GM23248 (cell line): Measurements from ENCODE around the gene PRRX1.

ENCODE experiments used
- EZH2 ChIP-seq: fragments of 200-600 bp; sonication (generic); IDR thresholded peaks from 2 replicates; pipeline ENCODE4 v1.6.1; 2018; ENCODE audit warnings: antibody characterized with exemption, mild to moderate bottlenecking; ENCODE audit not compliant: insufficient read depth, poor library complexity, severe bottlenecking
- EZH2phosphoT487 ChIP-seq: fragments of 200-600 bp; sonication (generic); IDR thresholded peaks from 2 replicates; pipeline ENCODE4 v1.6.1; 2018; ENCODE audit warnings: antibody characterized with exemption, moderate library complexity, mild to moderate bottlenecking, low read depth; ENCODE audit not compliant: insufficient read depth

DNA sequence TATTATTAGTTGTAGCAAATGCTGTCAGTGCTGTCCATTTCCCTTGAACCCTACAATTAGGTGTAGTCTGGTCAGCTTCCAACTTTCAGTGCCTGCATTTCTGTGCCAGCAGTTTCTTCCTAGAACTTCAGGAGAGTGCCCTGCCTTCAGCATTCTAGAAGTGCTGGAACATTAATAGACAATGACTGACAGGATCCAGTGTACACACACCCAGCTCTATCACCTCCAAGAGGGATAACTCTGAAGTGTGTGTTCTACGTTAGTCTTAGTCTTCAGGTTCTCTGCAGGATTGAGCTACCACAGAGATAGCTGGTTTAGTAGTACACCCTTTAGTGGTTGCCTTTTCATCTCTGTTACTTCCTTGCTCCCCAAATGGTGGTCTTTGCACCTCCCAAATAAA lies 61.4 kb downstream of the PRRX1 start:
- TF ChIP-seq EZH2 (no peak), EZH2phosphoT487 (no peak)
